MM.1S (cell line): Measurements from ENCODE around the gene MYO1G.

ENCODE experiments used
- CTCF ChIP-seq: fragments of 300-600 bp; sonication (generic); IDR thresholded peaks from 2 replicates; pipeline ENCODE4 v1.5.1; 2016; ENCODE audit warnings: antibody characterized with exemption, low read length, mixed read lengths
- EZH2 ChIP-seq: fragments of 300-600 bp; sonication (generic); optimal IDR thresholded peaks from 2 replicates; pipeline ENCODE3; 2017; ENCODE audit warnings: low read depth, mild to moderate bottlenecking, antibody characterized with exemption, low read length, mixed read lengths

DNA sequence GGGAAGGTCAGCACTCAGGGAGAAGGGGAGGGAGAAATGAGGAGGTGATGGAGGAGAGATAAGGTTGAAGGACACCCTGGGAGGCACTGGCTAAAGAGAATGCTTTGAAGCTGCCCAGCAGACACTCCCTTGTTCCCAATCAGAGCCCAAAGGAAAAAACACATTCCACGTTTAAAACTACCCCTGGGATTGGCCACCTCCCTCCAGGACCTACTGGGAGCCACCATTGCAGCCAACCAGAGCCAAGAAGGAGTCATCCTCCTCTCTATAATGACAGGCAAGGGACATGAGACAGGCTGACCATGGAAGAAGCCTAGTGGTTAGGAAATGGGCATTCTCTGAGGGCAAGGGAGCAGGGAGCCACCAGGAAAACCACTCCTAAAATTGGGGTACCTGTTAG is 43.8 kb downstream of the MYO1G start:
- TF ChIP-seq CTCF: no peak
- no peak for TF ChIP-seq EZH2
